Measurements from ENCODE around the gene GRP.

GRCh38 chr18:59229701-59230443 lies 9.9 kb downstream of the GRP start:
- TF ChIP-seq CTCF (IDR thresholded peaks at IDR 0.05; ENCODE audit: low read depth, low read length, poor library complexity, severe bottlenecking) (no peak), EZH2phosphoT487 (IDR thresholded peaks at IDR 0.05; ENCODE audit: borderline replicate concordance, low read length) (no peak)
